PFSK-1 (cell line): ENCODE data around the gene E2F7.

Experiments used
- POLR2AphosphoS5 ChIP-seq: IDR thresholded peaks from 2 replicates; pipeline ENCODE4 v1.6.1; 2012; ENCODE audit warnings: low read depth, mild to moderate bottlenecking, control low read depth, low read length, moderate library complexity
- REST ChIP-seq, 2 experiments: IDR thresholded peaks; 2 replicates each; pipeline versions ENCODE4 v1.6.1 to v1.8.0; 2011 to 2012; ENCODE audit warnings: low read depth in 2 of 2, low read length in 2 of 2, control low read depth in 1 of 2, inconsistent platforms in 1 of 2, mild to moderate bottlenecking in 1 of 2, moderate library complexity in 1 of 2; ENCODE audit not compliant: insufficient read depth in 1 of 2
- SIN3A ChIP-seq: IDR thresholded peaks from 2 replicates; pipeline ENCODE4 v1.6.1; 2012; ENCODE audit warnings: mild to moderate bottlenecking, low read length, moderate library complexity, borderline replicate concordance; ENCODE audit not compliant: insufficient read depth
- TAF1 ChIP-seq: IDR thresholded peaks from 2 replicates; pipeline ENCODE4 v1.6.1; 2012; ENCODE audit warnings: low read length, control low read depth, borderline replicate concordance; ENCODE audit not compliant: insufficient read depth

DNA sequence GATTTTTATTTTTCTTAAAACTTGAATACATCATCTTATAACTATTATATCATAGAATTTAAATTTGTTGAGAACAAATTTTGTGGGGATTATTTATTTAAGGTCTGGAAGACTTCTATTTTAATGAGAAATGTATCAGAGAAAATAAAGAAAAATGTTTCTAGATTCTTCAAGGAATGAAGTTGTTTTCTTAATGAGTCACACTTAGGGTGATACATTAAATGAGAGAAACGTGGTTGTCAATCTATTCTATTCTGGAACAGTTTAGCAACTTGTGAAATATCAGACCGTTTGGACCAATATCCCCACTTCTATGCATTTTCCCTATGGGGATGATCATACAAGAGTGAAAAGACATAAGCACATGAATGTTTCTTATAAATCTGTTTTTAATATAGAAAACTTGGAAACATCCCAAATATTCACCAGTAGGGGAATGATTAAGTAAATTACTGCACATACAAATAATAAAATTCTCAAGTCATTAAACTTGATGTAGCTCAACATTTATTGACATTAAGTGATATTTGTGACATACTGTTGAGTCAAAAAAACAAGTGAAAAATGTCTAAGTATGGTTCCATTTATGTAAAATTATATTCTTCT lies 88.5 kb downstream of the E2F7 start:
- TF ChIP-seq POLR2AphosphoS5: no peak
- TF ChIP-seq SIN3A: no peak
- TF ChIP-seq TAF1: no peak
- no peak for TF ChIP-seq REST (IDR thresholded peaks at IDR 0.05; ENCODE audit: insufficient read depth in 1 of 2, low read depth in 2 of 2, low read length in 2 of 2)
